Chondrocyte (in vitro differentiated cells): ENCODE measurements around the gene FAM200B. TPM values are rescaled to one million over a fixed set of nuclear protein-coding genes. Genes with fewer than 3 reads are reported as not detected.

Source experiments
- DNase-seq: peaks from one replicate; pipeline ENCODE4 v3.0.0; 2021; ENCODE audit warnings: mixed read lengths, low spot score
- H3K27ac Mint-ChIP-seq: one replicate; pipeline ENCODE4 v1.8.0; 2021; ENCODE audit warnings: mild to moderate bottlenecking, moderate library complexity, mixed read lengths; ENCODE audit not compliant: unreplicated experiment
- H3K27me3 Mint-ChIP-seq: 2 replicates; pipeline ENCODE4 v1.8.0; 2021; ENCODE audit warnings: low read depth, mixed read lengths
- H3K36me3 Mint-ChIP-seq: 2 replicates; pipeline ENCODE4 v1.8.0; 2021; ENCODE audit warnings: low read depth, mixed read lengths
- H3K4me1 Mint-ChIP-seq: 2 replicates; pipeline ENCODE4 v1.8.0; 2021; ENCODE audit warnings: low read depth, mild to moderate bottlenecking, mixed read lengths
- H3K4me3 Mint-ChIP-seq: one replicate; pipeline ENCODE4 v1.8.0; 2021; ENCODE audit warnings: mild to moderate bottlenecking, moderate library complexity, mixed read lengths; ENCODE audit not compliant: unreplicated experiment
- H3K9me3 Mint-ChIP-seq: 2 replicates; pipeline ENCODE4 v1.8.0; 2021; ENCODE audit warnings: low read depth, mixed read lengths
- CTCF ChIP-seq: fragments of 200-600 bp; sonication (generic); IDR thresholded peaks from 2 replicates; pipeline ENCODE4 v1.5.0; 2021; ENCODE audit warnings: antibody characterized with exemption, mild to moderate bottlenecking, moderate library complexity
- total RNA-seq: library from RNA; stranded (reverse); gene quantifications from 3 replicates; pipeline ENCODE4 v1.2.1, GENCODE V29; 2021

FAM200B gene
- total RNA-seq, 1 donor from 2014 or later, result 31.8 TPM

GRCh38 chr4:15651676-15652075 is 30.0 kb upstream of the FAM200B start:
- H3K9me3 Mint-ChIP-seq, result no peaks in the 10 kb centered on the region
- peak overlapping the region; percentile 51 for H3K4me3 Mint-ChIP-seq
- TF ChIP-seq CTCF, result no peak
- peaks cover 58% of the 10 kb centered on the region for H3K4me1 Mint-ChIP-seq
- DNase-seq, result no peak
- H3K27ac Mint-ChIP-seq, result peak overlapping the region; percentile 98
- H3K27me3 Mint-ChIP-seq, result no peaks in the 10 kb centered on the region
- no peaks in the 10 kb centered on the region for H3K36me3 Mint-ChIP-seq

- Mint-ChIP-seq H3K36me3 (no peaks in the 10 kb centered on the region), H3K4me3 (peak overlapping the region; percentile 51), H3K9me3 (no peaks in the 10 kb centered on the region), H3K27ac (peak overlapping the region; percentile 98), H3K27me3 (no peaks in the 10 kb centered on the region), H3K4me1 (peaks cover 63% of the 10 kb centered on the region)
- no peak for DNase-seq
- TF ChIP-seq CTCF, result no peak
Observed at GRCh38 chr4:15652191-15652590, 29.4 kb upstream of the FAM200B start.

GRCh38 chr4:15652841-15653240 is 28.8 kb upstream of the FAM200B start:
- Mint-ChIP-seq H3K27ac (peak overlapping the region; percentile 98), H3K27me3 (no peaks in the 10 kb centered on the region), H3K36me3 (no peaks in the 10 kb centered on the region), H3K9me3 (no peaks in the 10 kb centered on the region), H3K4me3 (peak overlapping the region; percentile 97), H3K4me1 (peaks cover 70% of the 10 kb centered on the region)
- TF ChIP-seq CTCF, result no peak
- DNase-seq, result no peak

GRCh38 chr4:15653420-15653819 is 28.2 kb upstream of the FAM200B start:
- Mint-ChIP-seq H3K4me3 (peak overlapping the region; percentile 97), H3K27me3 (no peaks in the 10 kb centered on the region), H3K27ac (peak overlapping the region; percentile 98), H3K9me3 (no peaks in the 10 kb centered on the region), H3K4me1 (peaks cover 74% of the 10 kb centered on the region), H3K36me3 (no peaks in the 10 kb centered on the region)
- TF ChIP-seq CTCF, result no peak
- no peak for DNase-seq

- no peaks in the 10 kb centered on the region for H3K27me3 Mint-ChIP-seq
- no peak for TF ChIP-seq CTCF
- H3K4me1 Mint-ChIP-seq, result peaks cover 72% of the 10 kb centered on the region
- H3K36me3 Mint-ChIP-seq, result no peaks in the 10 kb centered on the region
- H3K4me3 Mint-ChIP-seq, result peak overlapping the region; percentile 97
- DNase-seq, result no peak
- no peaks in the 10 kb centered on the region for H3K9me3 Mint-ChIP-seq
- H3K27ac Mint-ChIP-seq, result peak overlapping the region; percentile 98
Observed at GRCh38 chr4:15653864-15654592, 27.6 kb upstream of the FAM200B start.
